ENCODE data around the gene ZC2HC1B.

DNA sequence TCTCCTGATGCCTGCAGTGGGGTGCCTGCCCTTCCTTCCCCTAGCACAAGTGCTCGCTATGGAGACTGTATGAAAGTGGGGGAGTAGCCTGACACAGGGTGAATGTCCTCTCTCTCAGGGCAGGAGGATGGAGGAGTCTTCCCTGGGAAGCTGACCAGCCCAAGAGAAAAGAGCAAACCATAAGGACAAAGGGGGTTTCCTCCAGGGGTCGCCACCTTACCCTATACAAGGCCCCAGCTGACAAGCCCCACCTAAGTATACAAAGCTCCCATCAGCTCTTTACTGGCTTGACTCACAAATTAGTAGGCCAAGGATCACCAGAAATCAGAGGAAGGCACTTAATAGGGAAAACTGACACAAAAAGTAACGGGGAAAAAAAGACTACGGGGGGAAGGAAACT, 89.6 kb downstream of the ZC2HC1B start:
- no peak for TF ChIP-seq EZH2 (IDR thresholded peaks at IDR 0.05; ENCODE audit: borderline replicate concordance, low read length)
- TF ChIP-seq, protein P1, sequence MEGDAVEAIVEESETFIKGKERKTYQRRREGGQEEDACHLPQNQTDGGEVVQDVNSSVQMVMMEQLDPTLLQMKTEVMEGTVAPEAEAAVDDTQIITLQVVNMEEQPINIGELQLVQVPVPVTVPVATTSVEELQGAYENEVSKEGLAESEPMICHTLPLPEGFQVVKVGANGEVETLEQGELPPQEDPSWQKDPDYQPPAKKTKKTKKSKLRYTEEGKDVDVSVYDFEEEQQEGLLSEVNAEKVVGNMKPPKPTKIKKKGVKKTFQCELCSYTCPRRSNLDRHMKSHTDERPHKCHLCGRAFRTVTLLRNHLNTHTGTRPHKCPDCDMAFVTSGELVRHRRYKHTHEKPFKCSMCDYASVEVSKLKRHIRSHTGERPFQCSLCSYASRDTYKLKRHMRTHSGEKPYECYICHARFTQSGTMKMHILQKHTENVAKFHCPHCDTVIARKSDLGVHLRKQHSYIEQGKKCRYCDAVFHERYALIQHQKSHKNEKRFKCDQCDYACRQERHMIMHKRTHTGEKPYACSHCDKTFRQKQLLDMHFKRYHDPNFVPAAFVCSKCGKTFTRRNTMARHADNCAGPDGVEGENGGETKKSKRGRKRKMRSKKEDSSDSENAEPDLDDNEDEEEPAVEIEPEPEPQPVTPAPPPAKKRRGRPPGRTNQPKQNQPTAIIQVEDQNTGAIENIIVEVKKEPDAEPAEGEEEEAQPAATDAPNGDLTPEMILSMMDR (conservative IDR thresholded peaks at IDR 0.05 in 1 of 2, IDR thresholded peaks at IDR 0.05 in 1 of 2; ENCODE audit: extremely low read depth in 1 of 2, insufficient read depth in 1 of 2, low read depth in 1 of 2, low read length in 2 of 2): no peak
